GOT3 (cell line): Measurements from ENCODE around the gene THAP12.
"Not testable (repeated sequence)": the region's sequence is repeated elsewhere in the genome, so short reads cannot be mapped to it uniquely, and the experiment has no call there.

Experiments used
- DNase-seq: peaks from one replicate; lab custom pipeline; 2025; ENCODE audit warnings: mixed read lengths; lab: John Stamatoyannopoulos, UW

Gene THAP12

DNA sequence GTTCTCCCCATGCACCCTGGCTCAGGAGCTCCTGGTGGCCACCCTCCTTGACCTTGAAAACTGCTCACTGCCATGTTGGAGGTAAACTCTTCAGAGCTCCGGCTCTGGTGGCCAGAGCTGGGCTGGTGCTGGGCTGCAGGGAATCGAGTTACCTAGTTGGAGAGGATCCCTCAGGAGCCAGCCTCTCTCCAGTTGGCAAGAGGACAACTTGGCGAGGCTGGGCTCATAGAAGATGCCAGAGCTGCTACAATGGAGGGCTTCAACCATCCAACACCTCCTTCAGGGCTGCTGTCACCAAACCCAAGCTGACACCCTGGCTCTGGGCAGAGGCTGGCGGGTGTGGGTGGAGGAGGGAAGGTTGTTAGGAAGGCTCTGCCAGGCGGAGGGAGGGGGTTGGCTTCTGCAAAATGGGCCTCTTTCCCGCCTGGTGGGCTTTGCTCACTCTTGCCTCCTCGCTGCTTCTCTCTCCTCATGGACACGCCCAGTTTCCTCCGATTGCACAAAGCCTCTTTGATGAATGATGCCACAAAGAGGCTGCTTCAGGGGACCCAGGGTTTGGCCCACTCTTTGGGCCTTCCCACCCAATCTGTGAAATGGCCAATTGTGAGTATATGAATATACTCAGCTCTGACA is 53.1 kb downstream of the THAP12 start:
- no peak for DNase-seq

DNA sequence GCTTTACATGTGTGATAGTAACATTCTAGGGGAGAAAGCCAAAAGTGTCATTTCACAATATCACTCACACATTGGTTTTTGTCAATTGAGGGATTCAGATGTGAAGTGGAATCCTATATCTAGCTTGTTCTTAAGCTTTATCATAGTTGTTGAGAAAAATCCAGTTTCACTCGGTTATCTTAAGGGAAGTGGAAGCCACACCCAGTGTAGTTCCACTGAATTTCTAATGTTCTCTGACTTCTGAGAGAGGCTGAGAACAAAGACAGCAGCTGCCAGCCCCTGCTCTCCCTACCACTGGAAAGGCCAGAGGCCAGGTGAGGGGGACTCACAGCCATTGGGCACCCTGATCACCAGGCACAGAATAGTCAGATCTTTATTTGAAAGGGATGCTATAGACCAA is 53.7 kb downstream of the THAP12 start:
- no peak for DNase-seq

DNA sequence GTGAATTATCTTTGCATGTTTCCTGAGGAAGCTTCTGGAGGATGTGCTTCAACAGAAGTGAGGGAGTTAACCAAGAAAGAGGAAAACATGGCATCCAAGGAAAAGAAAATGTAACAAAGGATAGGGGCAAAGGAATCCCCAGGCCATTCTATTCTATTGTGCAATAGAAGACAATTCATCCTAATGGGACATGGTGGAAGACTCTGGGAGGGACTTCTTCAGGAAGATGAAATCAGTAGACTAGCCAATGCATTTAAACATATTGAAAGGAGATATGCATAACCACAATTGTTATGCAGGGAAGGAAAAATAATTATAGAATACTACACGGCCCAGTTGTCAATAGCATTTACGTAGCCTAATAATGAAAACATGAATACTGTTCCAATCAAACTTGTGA is 55.7 kb downstream of the THAP12 start:
- DNase-seq = no peak

DNA sequence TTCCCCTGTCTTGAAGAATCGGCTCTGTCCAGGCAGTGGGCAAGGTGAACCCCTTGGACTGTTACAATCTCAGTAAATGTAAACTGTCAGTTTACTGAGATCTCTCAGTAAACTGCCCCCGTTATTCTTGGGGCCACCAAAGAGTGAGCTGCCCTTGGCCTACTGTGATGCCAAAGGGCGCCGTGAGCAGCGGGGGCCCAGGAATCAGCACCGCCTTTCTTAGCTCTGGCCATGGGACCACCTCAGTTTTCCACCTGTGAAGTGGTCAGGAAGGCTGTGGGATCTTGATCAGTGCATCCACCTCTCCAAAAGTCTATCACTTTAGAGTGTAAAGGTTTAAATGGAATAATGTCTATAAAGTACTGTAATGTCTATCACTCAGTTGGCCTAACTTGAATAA is 57.1 kb downstream of the THAP12 start:
- DNase-seq = no peak

DNA sequence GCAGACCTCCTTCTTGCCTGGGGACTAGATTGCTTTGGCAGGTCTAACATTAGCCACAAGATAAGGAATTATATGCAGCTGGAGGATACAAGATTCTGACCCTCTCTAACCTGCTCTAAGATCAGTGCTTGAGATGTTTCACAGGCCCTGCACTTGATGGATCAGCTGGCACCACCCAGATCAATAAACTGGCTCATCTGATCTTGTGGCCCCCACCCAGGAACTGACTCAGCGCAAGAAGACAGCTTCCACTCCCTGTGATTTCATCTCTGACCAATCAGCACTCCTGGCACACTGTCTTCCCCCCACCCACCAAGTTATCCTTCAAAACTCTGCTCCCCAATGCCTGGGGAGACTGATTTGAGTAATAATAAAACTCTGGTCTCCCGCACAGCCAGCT is 57.6 kb downstream of the THAP12 start:
- not testable (repeated sequence) for DNase-seq

DNA sequence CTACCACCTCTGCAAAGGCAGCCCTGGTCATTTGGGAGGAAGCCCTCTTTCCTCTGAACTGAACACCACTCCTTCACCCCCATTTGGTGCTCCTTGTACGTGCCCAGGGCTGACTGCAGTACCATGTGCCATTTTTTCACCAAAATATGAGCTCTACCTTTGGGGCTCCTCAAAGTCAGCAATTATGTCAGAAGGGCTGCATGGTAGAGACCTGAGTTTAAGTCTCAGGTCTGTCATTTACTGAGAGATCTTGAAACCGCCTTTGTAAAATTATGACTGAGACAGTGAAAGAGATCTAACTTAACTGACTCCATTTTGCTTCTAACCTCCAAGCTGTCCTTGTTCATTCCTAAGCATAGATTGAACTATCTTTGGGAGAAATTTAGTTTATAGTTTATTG is 58.0 kb downstream of the THAP12 start:
- DNase-seq = no peak

DNA sequence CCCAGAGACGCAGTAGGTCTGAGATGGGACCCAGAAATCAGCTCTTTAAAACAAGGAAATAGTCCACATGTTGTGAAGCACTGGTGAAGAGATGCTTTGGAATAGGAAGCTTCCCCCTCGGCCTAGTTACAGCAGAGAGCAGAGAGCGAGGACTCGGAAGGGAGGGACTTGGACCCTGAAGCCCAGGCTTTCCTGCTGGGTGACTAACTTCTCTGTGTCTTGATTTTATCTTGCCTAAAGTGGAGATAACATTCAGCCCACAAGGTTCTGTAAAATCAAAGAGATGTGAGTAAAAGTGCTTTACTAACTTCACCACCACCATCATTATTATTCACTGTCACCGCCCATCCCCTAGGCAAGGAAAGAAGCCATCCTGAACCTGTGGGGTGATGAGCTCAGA is 58.4 kb downstream of the THAP12 start:
- DNase-seq = no peak

DNA sequence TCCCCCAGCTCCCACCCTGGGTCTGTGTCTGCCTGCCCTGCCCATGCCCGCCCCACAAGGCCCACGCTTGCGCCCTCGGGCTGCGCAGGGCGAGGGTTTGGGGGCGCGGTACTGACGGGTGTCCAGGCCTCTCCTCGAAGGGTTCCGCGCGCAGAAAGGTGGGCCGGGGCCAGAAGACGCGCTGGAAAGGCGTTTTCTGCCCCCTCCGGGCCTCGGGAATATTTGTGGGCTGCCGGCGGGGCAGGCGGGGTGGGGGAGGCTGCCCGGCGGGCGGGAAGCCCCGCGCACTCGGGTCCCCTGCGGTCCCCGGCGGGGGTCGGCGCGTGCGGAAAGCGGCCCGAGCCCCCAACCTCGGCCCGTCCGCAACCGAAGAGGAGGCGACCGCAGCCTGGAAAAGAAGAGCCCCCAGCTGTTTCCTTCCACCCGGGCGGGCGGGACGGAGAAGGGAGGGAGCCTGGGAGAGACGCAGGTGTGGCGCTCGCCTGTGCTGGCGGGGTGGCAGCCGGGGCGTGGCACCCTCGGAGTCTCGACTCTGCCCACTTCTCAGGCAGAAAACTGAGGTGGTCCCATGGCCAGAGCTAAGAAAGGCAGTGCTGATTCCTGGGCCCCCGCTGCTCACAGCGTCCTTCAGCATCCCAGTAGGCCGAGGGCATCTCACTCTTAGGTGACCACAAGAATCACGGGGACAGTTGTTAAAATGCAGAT is 59.0 kb downstream of the THAP12 start:
- DNase-seq = no peak

DNA sequence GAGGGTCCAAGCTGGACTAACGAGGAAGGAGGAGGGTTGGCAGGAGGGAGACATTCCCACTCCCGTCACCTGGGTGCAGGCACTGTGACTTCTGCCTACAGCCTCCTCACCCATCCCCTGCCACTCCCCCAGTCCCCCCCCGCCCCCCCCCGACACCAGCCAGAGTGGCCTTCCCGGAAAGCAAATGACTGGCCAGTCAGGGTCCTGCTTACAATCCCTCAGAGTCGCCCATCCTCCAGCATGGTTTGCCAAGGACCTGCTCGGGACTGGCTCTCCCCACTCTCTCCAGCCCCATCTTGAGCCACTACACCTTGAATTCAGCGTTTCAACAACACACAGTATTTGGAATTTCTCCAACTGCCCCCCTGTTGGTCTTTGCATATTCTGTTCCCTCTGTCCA is 59.6 kb downstream of the THAP12 start:
- no peak for DNase-seq

DNA sequence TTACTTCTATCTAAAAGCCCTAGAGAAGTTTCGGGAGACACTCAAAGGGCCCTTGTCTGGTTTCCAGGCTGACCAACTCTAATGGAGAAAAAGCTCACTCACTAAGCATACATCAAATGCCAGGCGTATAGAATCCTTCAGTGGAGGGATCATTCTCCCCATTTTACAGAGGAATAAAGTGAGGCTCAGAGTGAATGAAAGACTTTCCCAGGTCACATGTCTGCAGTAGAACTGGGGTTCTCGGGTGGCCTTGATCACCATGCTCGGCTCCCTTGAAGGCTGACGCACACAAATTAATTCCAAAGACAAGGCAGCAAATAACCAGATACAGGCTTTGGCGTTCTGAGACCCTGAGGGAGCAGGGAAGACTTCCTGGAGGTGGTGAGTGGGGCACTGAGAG is 60.0 kb downstream of the THAP12 start:
- DNase-seq = no peak

DNA sequence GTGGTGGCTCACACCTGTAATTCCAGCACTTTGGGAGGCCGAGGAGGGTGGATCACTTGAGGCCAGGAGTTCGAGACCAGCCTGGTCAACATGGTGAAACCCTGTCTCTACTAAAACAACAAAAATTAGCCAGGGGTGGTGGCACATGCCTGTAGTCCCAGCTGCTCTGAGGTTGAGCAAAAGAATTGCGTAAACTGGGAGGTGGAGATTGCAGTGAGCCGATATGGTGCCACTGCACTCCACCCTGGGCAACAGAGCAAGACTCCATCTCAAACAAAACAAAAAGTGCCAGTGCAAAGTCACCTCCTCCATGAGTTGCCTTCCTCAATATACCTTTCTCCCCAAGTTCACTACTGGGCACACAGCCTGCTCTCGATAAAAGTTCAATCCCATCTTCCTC is 61.1 kb downstream of the THAP12 start:
- DNase-seq = not testable (repeated sequence)

DNA sequence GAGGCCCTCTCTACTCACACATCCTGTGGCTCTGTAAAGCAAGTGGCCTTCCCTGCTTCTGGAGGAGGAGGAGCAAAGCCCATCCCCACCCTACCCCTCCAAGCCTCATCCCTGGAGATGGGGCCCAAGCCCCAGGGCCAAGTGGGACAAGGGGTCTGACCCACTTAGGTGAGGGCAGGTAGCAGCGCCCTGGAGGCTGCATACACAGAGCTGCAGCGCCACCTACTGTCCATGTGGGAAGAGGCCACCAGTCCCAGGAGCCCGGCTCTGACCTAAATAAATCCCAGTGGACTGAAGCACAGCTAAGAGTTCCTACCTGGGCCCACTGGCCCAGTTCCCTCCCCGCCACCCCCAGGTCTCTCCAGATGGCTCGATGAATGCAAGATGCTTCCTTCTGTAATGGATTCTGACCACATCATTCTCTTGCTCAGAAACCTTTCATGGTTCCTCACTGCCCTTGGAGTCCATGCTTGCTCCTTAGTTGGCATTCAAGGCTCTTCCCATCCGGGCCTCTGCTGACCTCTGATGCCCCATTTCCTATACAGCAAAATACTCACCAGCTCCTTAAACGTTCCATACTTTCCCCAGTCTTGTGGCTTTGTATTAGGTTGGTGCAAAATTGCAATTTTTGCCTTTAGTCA is 62.1 kb downstream of the THAP12 start:
- DNase-seq = peak; percentile 4

DNA sequence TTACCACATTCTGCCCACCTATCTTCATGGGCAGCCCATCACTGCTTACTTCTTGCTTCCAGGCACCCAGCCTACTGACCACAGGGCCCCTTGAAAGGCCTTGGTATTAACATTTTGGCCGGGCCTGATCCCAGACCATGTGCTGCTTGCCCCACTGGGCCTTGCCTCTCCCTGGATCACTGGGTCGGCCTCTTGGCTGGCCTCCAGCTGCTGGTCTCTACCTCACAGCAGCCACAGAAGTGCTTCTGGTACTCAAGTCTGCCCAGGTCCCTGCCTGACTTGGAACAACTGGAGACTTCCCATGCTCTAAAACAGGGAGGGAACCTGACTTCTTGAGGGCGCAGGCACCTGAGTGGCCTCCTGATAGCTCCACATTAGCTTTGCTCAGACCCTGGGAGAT is 63.6 kb downstream of the THAP12 start:
- no peak for DNase-seq

DNA sequence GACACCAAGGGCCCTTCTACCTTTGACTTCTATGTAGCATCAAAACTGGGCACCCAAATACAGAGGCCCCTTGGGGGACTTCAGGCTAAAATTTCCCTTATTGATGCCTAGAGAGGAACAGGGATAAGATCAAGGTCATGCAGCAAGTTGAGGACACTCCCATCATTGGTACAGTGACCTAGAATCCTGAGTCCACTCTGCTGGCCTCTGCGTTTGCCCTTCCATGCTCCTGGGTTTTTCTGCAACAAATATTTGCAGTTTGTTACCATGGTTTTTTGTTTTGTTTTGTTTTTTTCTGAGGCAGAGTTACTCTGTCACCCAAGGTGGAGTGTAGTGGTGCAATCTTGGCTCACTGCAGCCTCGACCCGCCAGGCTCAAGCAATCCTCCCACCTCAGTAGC is 64.2 kb downstream of the THAP12 start:
- DNase-seq = no peak

DNA sequence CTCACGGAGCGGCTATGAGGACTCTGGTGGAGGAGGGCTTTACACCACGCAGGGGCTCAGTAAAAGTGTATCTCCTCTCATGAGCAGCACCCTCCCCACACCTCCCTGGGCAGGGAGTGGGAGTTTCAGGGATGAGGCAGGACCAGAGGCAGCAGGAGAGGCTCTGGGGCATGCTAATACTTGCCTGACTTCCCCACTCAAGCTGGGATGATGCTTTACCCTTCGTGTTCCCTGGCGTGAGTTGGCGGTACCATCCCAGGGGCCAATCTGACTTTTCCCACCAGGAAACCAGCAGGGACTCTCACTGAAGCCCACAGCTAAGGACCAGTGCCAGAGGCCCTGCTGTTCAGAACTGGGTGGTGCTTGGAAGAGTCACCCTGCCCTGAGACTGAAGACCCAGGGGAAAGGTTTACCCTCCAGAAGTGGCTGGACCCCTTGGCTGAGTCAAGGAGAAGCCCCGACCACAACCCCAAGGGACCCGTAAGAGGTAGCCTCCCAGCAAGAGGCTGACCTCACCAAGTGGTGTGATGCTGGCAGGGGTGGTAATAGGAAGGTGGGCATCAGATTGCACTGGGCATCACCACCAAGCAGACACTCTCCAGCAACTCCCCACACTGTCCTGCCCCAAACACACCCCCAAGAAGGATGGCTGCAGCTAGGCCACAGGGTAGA is 65.6 kb downstream of the THAP12 start:
- no peak for DNase-seq

DNA sequence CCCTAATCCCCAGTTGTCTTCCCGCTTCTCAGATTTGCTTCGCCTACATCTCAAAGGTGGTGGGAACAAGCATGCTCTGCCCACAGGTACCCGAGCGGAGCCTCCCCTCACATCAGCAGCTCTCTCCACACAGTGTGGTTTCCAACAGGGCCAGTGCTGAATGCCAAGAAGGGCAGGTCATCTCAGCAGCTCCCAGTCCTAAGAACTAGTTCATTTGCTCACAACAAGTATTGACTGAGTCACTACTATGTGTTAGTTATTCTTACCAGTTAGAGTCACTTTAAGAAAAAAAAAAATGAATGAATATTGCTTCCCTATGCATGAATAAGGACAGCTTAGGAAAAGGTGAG is 66.2 kb downstream of the THAP12 start:
- DNase-seq = no peak

DNA sequence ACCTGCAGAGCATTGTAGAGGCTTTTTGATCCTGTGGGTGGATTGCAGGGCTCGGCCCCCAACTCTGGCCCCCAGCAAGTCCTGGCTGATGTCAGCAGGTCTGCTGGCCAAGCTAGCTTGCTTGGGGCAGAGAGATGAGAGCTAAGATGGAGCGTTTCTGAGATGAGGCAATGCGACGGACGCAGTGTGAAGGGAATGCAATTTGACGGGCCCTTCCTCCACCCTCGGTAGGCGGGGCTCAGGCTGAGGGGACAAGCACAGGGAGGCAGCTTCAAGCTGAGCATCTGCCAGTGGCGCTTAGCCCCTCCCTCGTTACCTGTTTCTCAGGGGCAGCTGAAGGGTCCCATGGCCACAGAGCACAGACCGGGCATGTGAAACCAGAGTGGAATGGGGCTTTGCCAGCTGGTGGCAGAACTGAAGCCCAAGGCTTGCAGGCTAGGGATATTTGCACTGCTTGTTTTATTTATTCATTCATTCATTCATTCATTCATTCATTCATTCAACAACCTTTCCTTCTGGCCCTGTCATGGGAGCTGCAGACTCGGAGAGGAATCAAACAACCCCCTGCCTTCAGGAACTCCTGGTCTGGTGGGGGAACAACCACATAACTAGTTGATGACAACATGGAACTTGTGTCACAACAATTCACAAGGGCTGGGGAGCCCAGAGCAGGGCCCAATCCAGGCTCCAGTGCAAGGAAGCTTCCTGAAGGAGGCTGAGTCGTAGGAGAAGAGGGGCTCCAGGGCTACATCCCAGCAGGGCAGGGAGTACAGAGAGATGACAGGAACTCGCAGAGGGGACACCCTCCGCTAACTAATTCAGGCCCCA is 66.8 kb downstream of the THAP12 start:
- no peak for DNase-seq

DNA sequence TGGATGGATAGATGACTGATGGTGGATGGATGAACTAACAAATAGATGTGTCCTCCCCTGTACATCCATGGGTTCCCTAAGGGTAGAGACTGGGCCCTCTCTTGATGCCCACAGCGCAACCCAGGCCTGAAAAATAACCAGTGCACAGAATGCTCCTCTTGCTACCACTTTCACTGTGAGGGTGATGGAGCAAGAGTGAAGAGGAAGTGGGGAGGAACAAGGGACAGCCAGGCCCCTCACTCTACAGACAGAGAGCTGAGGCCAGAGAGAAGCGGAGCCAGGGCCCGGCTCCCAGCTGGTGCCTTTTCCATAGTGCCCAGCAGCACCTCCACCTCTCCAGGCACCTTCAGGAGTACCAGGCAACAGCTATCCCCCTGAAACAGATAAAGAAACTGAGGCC is 67.7 kb downstream of the THAP12 start:
- no peak for DNase-seq

DNA sequence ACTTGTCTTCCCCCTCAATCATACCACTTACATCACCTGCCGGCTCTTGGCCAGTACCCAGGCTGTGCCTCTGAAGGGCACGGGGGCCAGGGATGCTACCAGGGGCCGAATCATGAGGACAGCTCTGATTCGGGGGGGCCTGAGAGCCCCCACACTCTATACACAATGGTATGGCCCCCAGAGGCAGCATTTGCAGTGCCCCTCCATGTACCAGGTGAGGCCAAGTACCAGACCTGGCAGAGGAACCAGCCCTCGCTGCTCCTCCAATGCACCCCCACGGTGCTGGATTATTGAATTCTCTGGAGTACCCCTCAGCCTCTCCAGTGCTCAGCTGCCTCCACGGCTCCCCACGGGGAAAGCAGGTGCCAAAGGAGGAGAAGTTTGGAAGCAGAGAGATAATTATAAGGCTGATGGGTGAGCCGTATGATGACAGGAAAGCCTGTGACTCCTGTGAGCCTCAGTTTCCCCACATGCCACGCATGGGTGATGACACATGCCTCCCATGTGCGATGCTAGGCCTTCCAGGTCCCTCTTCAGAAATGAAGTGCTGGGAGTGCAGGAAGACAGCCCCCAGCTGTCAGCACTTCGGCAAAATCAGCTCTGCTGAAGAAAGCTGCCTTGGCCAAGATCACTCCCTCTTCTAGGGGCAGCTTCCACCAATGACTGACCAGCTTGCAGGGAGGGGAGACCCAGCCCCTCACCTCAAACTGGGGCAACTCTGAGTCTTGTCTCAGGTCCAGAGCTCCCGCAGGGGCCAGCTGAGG is 69.9 kb downstream of the THAP12 start:
- DNase-seq = no peak

DNA sequence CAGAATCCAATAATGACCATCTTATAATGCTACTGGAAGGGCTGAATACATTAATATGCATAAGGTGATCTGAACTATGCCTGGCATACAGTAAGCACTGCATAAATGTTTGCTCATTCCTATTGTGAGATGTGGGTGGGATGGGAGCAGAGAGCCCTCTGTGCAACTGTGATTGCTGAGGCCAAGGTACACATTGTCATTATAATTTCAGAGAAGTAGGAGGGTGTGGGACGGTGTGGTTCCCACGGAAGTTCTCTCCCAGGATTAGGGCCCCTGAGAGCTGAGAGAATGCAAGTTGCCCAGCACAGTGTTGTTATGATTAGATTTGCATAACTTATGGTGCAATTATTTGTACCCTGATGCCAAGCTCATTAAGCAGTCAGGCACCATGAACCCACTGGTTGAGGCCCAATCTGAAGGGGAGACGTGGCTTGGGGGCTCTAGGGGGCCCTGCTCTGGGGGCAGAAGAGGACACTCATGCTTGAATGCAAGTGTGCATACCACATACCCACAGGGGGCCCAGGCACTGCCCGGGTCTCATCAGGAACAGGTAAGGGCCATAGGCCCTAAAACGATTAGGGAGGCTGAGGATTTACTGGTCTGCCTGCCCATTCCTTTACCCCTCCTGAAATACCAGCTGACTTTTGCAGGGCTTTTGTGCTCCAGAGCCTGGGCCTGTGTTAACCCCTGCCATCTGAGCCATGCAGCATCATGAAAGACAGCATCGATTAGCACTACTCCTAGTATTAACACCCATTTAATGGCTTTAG is 72.8 kb downstream of the THAP12 start:
- no peak for DNase-seq

DNA sequence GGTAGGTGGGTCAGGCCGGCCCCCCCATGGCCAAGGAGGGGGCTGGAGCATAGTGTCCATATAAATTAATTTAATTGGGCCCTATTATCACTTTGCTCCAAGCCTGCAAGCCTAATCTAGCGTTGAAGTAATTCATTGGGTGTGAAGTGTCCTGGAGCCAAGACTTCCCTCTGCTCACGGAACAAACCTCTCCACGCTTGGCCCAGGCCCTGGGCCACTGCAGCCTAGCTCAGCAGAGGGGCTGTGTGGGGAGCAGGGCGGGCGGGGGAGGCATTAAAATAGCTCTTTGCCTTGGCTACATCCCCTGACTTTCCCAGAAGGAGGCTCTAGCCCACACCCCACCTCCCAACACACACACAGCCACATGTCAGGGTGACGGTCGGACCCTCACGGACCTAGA is 73.5 kb downstream of the THAP12 start:
- no peak for DNase-seq
